Nephron progenitor cell (in vitro differentiated cells): ENCODE measurements around the gene DMWD.

Experiments used
- DNase-seq: peaks from one replicate; pipeline ENCODE4 v3.0.0; 2021
- H3K27ac Mint-ChIP-seq: 2 replicates; pipeline ENCODE4 v1.8.0; 2021; ENCODE audit warnings: mild to moderate bottlenecking, moderate library complexity, mixed read lengths
- H3K27me3 Mint-ChIP-seq: 2 replicates; pipeline ENCODE4 v1.8.0; 2021; ENCODE audit warnings: mild to moderate bottlenecking, low read depth, mixed read lengths; ENCODE audit not compliant: poor library complexity
- H3K36me3 Mint-ChIP-seq: 2 replicates; pipeline ENCODE4 v1.8.0; 2021; ENCODE audit warnings: low read depth, mixed read lengths
- H3K4me1 Mint-ChIP-seq: 2 replicates; pipeline ENCODE4 v1.8.0; 2021; ENCODE audit warnings: mixed read lengths
- H3K4me3 Mint-ChIP-seq: 2 replicates; pipeline ENCODE4 v1.8.0; 2021; ENCODE audit warnings: mild to moderate bottlenecking, moderate library complexity, mixed read lengths
- H3K9me3 Mint-ChIP-seq: 2 replicates; pipeline ENCODE4 v1.8.0; 2021; ENCODE audit warnings: mild to moderate bottlenecking, moderate library complexity, mixed read lengths
- TF ChIP-seq, protein P1 (sequence below): fragments of 200-600 bp; sonication (generic); IDR thresholded peaks from 2 replicates; pipeline ENCODE4 v1.5.0; 2021; ENCODE audit warnings: antibody characterized with exemption

The DMWD gene

DNA sequence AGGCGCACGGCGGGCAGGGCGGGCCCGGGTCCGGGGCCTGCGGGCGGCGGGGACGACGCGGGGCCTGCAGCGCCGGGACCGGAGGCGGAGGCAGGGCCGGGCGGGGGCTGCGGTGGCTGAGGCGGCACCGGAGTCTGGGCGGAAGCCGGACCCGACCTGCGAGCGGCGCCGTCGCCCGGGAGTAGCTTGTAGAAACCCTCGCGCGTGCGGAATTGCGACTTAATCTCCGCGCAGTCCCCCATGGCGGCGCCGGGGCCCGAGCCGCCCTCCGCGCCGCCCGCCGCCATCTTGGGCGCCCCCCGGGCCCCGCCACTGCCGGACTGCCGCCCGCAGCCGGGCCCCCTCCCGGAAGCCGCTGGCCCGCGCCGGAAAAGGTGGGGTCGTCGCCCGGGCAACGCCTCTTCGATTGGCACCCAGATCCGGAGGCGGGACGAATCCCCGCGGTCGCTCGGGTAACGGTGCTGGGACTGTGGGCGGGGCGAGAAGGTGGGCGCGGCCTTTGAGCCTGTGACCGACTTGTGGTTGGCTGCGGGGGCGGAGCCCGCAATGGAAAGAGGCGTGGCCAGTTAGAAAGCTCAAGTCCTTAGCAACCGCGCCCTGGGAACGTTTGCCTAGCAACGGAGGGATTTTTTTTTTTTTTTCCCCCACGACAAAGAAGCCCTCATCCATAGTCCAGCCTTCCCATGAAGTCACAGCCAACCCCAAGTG is at the start of gene DMWD:
Gene DMWD, minus strand, starts transcription at position 376 of the 708 bp plus-strand sequence. Its CDS starts 89 bp downstream, at position 287.
- H3K27me3 Mint-ChIP-seq = peaks cover 9% of the 10 kb centered on the region
- no peaks in the 10 kb centered on the region for H3K9me3 Mint-ChIP-seq
- TF ChIP-seq, protein P1, sequence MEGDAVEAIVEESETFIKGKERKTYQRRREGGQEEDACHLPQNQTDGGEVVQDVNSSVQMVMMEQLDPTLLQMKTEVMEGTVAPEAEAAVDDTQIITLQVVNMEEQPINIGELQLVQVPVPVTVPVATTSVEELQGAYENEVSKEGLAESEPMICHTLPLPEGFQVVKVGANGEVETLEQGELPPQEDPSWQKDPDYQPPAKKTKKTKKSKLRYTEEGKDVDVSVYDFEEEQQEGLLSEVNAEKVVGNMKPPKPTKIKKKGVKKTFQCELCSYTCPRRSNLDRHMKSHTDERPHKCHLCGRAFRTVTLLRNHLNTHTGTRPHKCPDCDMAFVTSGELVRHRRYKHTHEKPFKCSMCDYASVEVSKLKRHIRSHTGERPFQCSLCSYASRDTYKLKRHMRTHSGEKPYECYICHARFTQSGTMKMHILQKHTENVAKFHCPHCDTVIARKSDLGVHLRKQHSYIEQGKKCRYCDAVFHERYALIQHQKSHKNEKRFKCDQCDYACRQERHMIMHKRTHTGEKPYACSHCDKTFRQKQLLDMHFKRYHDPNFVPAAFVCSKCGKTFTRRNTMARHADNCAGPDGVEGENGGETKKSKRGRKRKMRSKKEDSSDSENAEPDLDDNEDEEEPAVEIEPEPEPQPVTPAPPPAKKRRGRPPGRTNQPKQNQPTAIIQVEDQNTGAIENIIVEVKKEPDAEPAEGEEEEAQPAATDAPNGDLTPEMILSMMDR = no peak
- peaks cover 32% of the 10 kb centered on the region for H3K36me3 Mint-ChIP-seq
- H3K4me1 Mint-ChIP-seq = peaks cover 36% of the 10 kb centered on the region
- peak within 1 kb of the TSS; percentile 97 for H3K27ac Mint-ChIP-seq
- H3K4me3 Mint-ChIP-seq = peak within 1 kb of the TSS; percentile 98
- DNase-seq = peak; percentile 100

DNA sequence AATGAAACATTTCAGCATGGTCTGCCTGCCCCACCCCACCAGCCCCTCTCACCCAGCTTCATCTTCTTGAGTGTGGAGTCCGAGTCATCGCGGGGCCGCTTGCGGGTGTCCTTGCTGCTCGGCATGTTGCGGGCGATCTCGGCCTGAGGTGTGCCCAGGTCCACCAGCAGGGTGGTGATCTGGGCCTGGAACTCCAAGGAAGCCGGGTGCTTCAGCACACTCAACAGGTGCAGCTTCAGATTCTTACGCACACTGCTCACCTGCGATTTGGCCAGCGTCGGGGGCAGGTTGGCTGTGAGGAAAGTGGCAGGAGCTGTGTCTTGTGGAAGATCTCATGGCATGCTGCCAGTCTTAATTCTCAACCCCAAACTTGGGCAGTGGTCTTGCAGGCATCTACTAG is 49.6 kb upstream of the DMWD start:
- Mint-ChIP-seq H3K4me1 (peaks cover under 1% of the 10 kb centered on the region), H3K4me3 (no peak overlapping the region), H3K27ac (no peak overlapping the region), H3K36me3 (peaks cover 90% of the 10 kb centered on the region), H3K9me3 (peaks cover 4% of the 10 kb centered on the region), H3K27me3 (peaks cover 3% of the 10 kb centered on the region)
- DNase-seq = no peak
- TF ChIP-seq, protein P1 = no peak

DNA sequence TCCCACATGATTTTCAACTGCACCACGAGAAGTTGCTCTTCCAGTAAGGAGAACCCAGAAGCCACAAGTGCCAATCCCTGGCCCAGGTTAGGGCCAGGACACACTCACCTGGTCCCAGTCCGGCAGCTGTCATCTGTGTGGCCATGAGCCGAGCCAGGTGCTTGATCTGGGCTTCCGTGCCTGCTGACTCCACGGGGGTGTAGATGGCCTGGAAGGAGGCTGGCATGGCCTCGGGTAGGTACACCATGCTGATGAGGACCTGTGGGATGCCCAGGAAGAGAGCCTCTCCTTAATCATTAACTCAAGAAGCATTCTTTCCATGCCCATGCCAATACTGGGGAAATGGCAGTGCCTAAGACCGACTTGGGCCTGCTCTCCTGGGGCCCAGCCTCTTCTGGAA is 42.3 kb upstream of the DMWD start:
- TF ChIP-seq, protein P1 = no peak
- peaks cover 7% of the 10 kb centered on the region for H3K9me3 Mint-ChIP-seq
- no peak overlapping the region for H3K4me3 Mint-ChIP-seq
- DNase-seq = no peak
- peaks cover 81% of the 10 kb centered on the region for H3K36me3 Mint-ChIP-seq
- H3K4me1 Mint-ChIP-seq = no peaks in the 10 kb centered on the region
- H3K27me3 Mint-ChIP-seq = peaks cover 5% of the 10 kb centered on the region
- peak overlapping the region; percentile 93 for H3K27ac Mint-ChIP-seq

- DNase-seq = no peak
- Mint-ChIP-seq H3K4me3 (no peak overlapping the region), H3K27me3 (peaks cover 3% of the 10 kb centered on the region), H3K9me3 (no peaks in the 10 kb centered on the region), H3K27ac (peak overlapping the region; percentile 71), H3K4me1 (no peaks in the 10 kb centered on the region), H3K36me3 (peaks cover 56% of the 10 kb centered on the region)
- TF ChIP-seq, protein P1 = no peak
Observed at GRCh38 chr19:45828945-45829344, 36.3 kb upstream of the DMWD start.

GRCh38 chr19:45828523-45828922 is 35.9 kb upstream of the DMWD start:
- Mint-ChIP-seq H3K4me1 (no peaks in the 10 kb centered on the region), H3K4me3 (no peak overlapping the region), H3K27ac (peak overlapping the region; percentile 81), H3K9me3 (no peaks in the 10 kb centered on the region), H3K36me3 (peaks cover 53% of the 10 kb centered on the region), H3K27me3 (peaks cover 3% of the 10 kb centered on the region)
- TF ChIP-seq, protein P1 = no peak
- DNase-seq = no peak
